ENCODE measurements around the gene PMFBP1. TPM values are rescaled to one million over a fixed set of nuclear protein-coding genes. Genes with fewer than 3 reads are reported as not detected.

The PMFBP1 gene
- total RNA-seq, 1 donor from 2014 or later: 0.38 TPM

DNA sequence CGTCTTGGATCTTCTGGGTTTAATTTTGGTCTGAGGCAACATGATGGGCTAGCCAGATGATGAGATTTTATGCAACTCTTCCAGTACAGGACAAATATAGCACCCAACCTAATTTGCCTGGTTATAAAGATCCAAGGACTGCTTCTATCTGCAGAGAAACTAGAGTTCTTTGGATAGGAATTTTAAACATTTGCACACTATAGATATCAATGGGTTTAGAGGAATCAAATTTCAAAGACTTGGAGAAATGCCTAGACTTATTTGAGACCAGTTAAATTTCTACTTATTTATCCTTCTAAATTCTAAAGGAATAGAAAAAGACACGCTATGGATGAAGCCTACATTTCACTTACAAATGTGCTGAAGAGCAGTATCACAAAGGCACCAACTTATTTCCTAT, 12.6 kb downstream of the PMFBP1 start:
- no peak for DNase-seq (ENCODE audit: low spot score)
- Mint-ChIP-seq H3K27ac (ENCODE audit: unreplicated experiment) (no peak overlapping the region), H3K27me3 (ENCODE audit: unreplicated experiment) (peaks cover 2% of the 10 kb centered on the region), H3K4me3 (ENCODE audit: unreplicated experiment) (no peak overlapping the region), H3K9me3 (ENCODE audit: unreplicated experiment) (no peaks in the 10 kb centered on the region), H3K4me1 (ENCODE audit: unreplicated experiment) (no peaks in the 10 kb centered on the region), H3K36me3 (ENCODE audit: low read depth, unreplicated experiment) (no peaks in the 10 kb centered on the region)
- TF ChIP-seq, protein P1, sequence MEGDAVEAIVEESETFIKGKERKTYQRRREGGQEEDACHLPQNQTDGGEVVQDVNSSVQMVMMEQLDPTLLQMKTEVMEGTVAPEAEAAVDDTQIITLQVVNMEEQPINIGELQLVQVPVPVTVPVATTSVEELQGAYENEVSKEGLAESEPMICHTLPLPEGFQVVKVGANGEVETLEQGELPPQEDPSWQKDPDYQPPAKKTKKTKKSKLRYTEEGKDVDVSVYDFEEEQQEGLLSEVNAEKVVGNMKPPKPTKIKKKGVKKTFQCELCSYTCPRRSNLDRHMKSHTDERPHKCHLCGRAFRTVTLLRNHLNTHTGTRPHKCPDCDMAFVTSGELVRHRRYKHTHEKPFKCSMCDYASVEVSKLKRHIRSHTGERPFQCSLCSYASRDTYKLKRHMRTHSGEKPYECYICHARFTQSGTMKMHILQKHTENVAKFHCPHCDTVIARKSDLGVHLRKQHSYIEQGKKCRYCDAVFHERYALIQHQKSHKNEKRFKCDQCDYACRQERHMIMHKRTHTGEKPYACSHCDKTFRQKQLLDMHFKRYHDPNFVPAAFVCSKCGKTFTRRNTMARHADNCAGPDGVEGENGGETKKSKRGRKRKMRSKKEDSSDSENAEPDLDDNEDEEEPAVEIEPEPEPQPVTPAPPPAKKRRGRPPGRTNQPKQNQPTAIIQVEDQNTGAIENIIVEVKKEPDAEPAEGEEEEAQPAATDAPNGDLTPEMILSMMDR (IDR thresholded peaks at IDR 0.05; ENCODE audit: unreplicated experiment): no peak

DNA sequence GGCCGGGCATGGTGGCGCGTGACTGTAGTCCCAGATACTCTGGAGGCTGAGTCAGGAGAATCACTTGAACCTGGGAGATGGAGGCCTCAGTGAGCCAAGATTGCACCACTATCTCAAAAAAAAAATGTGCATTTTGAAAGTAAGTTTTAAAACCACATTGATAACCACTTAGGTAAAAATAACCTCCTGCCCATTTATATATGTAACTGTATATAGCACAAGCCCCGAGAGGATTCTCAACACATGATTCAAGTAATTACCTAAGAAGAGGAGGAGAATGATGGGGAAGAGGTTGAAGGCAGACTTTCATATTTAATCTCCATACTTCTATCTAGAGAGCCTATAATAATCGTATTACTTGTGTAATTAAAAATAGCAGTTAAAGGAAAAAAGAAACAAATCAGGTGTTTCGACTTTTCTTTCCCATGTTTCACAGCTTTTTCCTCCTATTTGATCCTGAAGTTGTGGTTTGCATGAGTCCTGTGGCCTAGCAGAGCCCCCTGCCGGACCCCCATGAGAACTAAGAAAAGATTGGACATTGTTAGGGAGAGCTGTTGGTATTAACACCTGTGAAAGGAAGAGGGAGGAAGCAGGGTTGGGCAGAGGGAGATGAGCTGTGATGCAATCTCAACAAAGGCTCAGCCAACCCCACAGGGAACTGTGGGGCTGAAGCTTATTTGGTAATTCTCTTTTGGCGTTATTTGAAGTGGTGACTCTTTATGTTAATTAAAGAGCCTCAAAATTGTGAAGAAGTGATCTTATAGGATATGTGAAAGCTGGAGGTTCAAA, 22.1 kb downstream of the PMFBP1 start:
- Mint-ChIP-seq H3K36me3 (ENCODE audit: low read depth, unreplicated experiment) (no peaks in the 10 kb centered on the region), H3K27me3 (ENCODE audit: unreplicated experiment) (peaks cover under 1% of the 10 kb centered on the region), H3K27ac (ENCODE audit: unreplicated experiment) (no peak overlapping the region), H3K4me1 (ENCODE audit: unreplicated experiment) (no peaks in the 10 kb centered on the region), H3K9me3 (ENCODE audit: unreplicated experiment) (no peaks in the 10 kb centered on the region), H3K4me3 (ENCODE audit: unreplicated experiment) (no peak overlapping the region)
- TF ChIP-seq, protein P1 (IDR thresholded peaks at IDR 0.05; ENCODE audit: unreplicated experiment): no peak
- DNase-seq (ENCODE audit: low spot score): no peak

DNA sequence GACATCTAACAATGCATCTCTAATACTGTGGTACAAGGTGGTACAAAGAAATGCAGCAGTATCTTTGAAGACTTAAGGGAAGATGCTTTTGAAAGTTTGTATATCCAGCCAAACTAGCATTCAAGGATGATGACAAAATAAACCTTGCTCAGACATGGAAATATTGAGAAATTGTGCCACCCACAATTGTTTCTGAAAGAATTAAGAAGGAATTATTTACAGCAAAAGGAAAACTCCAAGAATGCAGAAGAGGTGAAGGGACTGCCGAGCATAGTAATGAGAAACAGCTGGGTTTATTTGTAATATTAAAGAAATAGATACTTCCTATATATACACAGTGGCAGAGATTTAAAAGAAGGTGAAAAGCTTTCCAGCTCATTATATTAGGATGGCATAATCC, 29.5 kb downstream of the PMFBP1 start:
- Mint-ChIP-seq H3K27ac (ENCODE audit: unreplicated experiment) (no peak overlapping the region), H3K4me3 (ENCODE audit: unreplicated experiment) (no peak overlapping the region), H3K4me1 (ENCODE audit: unreplicated experiment) (no peaks in the 10 kb centered on the region), H3K36me3 (ENCODE audit: low read depth, unreplicated experiment) (no peaks in the 10 kb centered on the region), H3K27me3 (ENCODE audit: unreplicated experiment) (peaks cover 2% of the 10 kb centered on the region), H3K9me3 (ENCODE audit: unreplicated experiment) (no peaks in the 10 kb centered on the region)
- no peak for DNase-seq (ENCODE audit: low spot score)
- TF ChIP-seq, protein P1 (IDR thresholded peaks at IDR 0.05; ENCODE audit: unreplicated experiment): no peak

DNA sequence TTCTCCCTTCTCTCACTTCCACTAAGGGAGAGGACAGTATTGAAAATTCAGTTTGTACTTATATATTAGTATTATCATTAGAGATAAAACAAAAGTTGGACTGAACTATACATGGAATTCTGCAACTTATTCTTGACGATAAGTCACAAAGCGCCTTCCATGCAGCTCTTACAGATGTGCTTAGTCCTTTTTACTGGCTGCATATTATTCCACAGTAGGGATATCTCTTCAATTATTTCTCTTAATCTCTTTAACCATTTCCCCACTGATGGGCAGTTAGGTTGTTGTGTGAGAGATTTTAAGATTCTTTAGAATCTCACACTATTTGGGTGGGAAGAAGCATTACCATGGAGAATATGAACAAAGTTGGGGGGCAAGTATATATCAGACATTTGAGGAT, 32.0 kb downstream of the PMFBP1 start:
- no peak for DNase-seq (ENCODE audit: low spot score)
- Mint-ChIP-seq H3K27ac (ENCODE audit: unreplicated experiment) (no peak overlapping the region), H3K4me1 (ENCODE audit: unreplicated experiment) (no peaks in the 10 kb centered on the region), H3K27me3 (ENCODE audit: unreplicated experiment) (peaks cover 2% of the 10 kb centered on the region), H3K9me3 (ENCODE audit: unreplicated experiment) (no peaks in the 10 kb centered on the region), H3K4me3 (ENCODE audit: unreplicated experiment) (no peak overlapping the region), H3K36me3 (ENCODE audit: low read depth, unreplicated experiment) (no peaks in the 10 kb centered on the region)
- TF ChIP-seq, protein P1 (IDR thresholded peaks at IDR 0.05; ENCODE audit: unreplicated experiment): no peak

DNA sequence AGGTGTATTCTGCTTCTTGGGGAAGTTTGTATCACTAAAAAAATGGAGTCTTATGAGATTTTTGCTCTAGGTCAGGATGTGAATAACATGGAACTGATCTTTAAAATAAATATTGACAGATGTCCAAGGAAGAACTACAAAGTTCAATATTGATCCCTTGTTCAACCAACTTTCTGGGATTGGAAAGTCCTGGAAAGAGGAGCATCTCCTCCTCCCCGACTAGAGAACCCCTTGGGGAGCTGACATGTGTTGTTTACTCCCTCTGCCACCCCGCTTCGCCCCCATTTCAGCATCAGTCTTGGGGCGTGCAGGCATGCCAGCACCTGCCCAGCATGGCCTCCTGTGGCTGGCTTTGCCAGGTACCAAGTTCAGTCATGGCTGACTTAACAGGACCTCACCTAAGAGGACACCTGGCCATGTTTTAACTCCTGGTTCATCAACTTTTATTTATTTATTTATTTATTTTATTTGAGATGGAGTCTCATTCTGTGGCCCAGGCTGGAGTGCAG, 33.8 kb downstream of the PMFBP1 start:
- no peaks in the 10 kb centered on the region for H3K9me3 Mint-ChIP-seq (ENCODE audit: unreplicated experiment)
- TF ChIP-seq, protein P1 (IDR thresholded peaks at IDR 0.05; ENCODE audit: unreplicated experiment): no peak
- no peak overlapping the region for H3K4me3 Mint-ChIP-seq (ENCODE audit: unreplicated experiment)
- H3K27ac Mint-ChIP-seq (ENCODE audit: unreplicated experiment): no peak overlapping the region
- H3K36me3 Mint-ChIP-seq (ENCODE audit: low read depth, unreplicated experiment): no peaks in the 10 kb centered on the region
- no peak for DNase-seq (ENCODE audit: low spot score)
- H3K4me1 Mint-ChIP-seq (ENCODE audit: unreplicated experiment): no peaks in the 10 kb centered on the region
- H3K27me3 Mint-ChIP-seq (ENCODE audit: unreplicated experiment): no peaks in the 10 kb centered on the region
